NCI-H2081 (cell line): ENCODE measurements around the gene RDH5.

Experiments
- DNase-seq, 2 experiments: peaks; one replicate each; lab custom pipeline; 2025; lab: John Stamatoyannopoulos, UW

The RDH5 gene, protein sequence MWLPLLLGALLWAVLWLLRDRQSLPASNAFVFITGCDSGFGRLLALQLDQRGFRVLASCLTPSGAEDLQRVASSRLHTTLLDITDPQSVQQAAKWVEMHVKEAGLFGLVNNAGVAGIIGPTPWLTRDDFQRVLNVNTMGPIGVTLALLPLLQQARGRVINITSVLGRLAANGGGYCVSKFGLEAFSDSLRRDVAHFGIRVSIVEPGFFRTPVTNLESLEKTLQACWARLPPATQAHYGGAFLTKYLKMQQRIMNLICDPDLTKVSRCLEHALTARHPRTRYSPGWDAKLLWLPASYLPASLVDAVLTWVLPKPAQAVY

DNA sequence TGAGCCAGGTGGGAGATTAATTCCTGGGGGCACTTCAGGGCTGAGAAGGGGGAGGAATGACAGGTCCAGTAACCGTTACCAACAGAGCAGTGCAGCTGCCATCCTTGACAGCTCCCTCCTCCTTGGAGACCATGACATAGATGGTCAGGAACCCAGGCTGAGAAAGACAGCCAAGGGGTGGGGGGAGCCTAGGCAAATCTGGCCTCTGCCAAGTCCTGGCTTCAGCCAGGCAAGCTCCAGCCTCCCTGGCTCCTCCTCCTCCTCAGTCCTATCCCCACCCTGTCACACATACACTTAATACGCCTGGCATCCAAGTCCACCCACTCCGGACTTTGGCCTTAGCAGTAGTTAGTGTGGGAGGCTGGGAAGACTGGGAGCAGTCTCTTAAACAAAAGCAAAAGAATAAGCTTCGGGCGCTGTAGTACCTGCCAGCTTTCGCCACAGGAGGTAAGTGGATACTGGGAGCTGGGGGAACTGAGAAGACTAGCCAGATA is at the start of gene RDH5:
Gene RDH5 (plus strand): TSS at position 323 of the 494 bp plus-strand sequence. CDS start 792 bp downstream, outside the sequence.
- DNase-seq: no peak

- DNase-seq: no peak
Measured at GRCh38 chr12:55671746-55672145, 48.4 kb upstream of the RDH5 start.

GRCh38 chr12:55673638-55674037 is 46.6 kb upstream of the RDH5 start:
- DNase-seq: no peak

DNA sequence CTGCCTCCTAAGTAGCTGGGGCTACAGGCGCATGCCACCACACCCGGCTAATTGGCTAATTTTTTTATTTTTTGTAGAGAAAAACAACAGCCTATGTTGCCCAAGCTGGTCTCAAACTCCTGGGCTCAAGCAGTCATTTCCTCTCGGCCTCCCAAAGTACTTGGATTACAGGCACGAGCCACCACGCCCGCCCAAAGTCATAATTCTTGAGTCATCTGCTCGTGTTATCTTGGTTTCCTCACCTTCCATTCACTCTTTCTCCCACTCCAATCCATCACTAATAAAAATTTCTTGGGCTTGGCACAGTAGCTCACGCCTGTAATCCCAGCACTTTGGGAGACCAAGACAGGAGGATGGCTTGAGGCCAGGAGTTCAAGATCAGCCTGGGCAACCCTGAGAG is 44.5 kb upstream of the RDH5 start:
- no peak for DNase-seq

- DNase-seq: no peak
Measured at GRCh38 chr12:55676707-55677106, 43.5 kb upstream of the RDH5 start.

DNA sequence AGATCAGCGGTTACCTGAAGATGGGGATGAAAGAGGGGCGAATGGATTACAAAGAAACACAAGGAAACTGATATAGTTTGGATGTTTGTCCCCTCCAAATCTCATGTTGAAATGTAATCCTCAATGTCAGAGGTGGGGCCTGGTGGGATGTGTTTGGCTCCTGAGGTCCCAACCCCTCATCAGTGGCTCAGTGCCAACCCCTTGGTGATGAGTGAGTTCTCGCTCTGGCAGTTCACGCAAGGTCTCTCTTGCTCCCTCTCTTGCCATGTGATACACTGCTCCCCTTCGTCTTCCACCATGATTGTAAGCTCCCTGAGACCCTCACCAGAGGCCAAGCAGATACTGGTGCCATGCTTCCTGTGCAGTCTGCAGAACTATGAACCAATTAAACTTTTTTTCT is 40.5 kb upstream of the RDH5 start:
- no peak for DNase-seq

GRCh38 chr12:55681142-55682077 is 38.8 kb upstream of the RDH5 start:
- DNase-seq: peak in 1 of 2 experiments; percentile 6

- no peak for DNase-seq
Measured at GRCh38 chr12:55682087-55682796, 38.0 kb upstream of the RDH5 start.

DNA sequence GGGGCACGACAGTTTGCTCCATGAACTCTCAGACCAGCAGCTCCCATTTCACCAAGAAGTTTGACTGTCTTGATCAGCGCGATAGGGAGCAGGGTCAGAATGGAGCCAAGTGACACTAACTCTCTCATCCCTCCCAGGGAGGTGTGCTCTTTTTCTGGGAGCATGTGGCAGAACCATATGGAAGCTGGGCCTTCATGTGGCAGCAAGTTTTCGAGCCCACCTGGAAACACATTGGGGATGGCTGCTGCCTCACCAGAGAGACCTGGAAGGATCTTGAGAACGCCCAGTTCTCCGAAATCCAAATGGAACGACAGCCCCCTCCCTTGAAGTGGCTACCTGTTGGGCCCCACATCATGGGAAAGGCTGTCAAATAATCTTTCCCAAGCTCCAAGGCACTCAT is 36.5 kb upstream of the RDH5 start:
- DNase-seq: no peak

DNA sequence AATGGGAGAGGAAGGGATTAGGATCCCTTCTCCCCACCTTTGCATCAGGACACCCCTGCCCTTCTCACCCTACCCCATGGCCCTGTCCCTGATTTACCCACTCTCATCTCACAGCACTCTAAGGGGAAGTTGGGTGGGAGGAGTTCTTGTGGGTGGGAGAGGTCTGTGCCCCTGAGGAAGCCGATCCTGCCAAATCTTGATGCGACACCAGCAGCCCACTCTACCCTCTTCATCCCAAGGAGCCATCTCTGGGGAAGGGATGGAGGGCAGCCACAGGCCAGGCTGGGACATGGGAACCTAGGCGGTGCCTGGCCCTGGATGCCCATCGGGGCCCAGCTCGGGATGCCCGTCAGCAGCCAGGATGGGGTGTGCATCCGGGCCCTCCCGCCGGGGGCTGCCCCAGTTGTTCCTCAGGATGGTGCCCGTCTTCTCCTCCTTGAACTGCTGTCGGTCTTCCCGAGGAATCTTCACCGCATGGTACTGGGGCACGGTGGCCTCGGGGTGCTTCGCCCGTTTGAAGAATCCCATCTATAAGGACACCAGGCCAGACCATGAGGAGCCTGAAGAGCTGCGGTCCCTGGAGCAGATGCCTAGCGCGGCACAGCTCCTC is 35.3 kb upstream of the RDH5 start:
- no peak for DNase-seq

GRCh38 chr12:55685671-55686070 is 34.5 kb upstream of the RDH5 start:
- no peak for DNase-seq

DNA sequence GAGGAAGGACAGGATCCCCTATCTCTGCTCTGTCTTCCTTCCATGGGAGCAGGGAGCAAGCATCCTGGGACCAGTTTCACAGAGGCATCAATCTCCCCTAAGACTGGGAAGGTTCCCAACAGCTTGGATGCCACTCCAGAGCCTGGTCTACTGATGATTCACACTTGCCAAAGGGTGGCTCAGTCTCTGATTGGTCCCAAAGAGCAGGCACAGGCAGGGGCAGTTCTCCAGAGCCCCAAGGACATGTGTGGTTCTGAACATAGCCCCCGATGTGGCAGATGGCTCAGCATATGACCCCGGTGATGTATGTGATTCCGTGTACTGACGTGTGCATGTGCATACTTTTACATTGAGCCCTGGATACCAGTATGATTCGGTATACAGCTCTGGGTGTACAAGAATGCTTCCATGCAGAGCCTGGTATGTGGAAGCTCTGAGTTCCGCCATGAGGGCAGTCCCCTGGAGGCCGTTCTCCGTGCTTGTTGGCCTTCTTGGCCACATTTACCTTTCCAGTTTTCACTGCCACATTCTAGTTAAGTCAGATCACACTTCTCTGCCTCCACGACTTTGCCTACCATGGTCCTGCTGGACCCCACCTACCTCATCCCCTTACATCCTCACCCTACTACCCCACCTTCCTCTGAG is 33.7 kb upstream of the RDH5 start:
- DNase-seq: no peak

DNA sequence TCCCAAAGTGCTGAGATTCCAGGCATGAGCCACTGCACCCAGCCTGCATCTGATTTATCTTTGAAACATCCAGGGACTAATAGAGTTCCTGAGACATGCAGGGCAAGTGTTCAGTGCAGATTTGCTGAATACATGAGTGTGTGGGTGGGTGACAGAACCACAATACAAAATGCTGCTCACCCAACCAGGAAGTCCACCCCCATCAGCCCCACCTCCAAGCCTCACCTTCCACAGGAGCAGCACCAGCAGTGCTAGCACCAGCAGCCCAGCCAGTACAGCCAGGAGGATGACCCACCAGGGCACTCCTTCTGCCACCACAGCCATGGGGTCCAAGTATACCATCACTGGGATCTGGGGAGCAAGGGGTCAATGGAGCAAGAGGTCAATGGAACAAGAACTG is 32.4 kb upstream of the RDH5 start:
- no peak for DNase-seq

DNA sequence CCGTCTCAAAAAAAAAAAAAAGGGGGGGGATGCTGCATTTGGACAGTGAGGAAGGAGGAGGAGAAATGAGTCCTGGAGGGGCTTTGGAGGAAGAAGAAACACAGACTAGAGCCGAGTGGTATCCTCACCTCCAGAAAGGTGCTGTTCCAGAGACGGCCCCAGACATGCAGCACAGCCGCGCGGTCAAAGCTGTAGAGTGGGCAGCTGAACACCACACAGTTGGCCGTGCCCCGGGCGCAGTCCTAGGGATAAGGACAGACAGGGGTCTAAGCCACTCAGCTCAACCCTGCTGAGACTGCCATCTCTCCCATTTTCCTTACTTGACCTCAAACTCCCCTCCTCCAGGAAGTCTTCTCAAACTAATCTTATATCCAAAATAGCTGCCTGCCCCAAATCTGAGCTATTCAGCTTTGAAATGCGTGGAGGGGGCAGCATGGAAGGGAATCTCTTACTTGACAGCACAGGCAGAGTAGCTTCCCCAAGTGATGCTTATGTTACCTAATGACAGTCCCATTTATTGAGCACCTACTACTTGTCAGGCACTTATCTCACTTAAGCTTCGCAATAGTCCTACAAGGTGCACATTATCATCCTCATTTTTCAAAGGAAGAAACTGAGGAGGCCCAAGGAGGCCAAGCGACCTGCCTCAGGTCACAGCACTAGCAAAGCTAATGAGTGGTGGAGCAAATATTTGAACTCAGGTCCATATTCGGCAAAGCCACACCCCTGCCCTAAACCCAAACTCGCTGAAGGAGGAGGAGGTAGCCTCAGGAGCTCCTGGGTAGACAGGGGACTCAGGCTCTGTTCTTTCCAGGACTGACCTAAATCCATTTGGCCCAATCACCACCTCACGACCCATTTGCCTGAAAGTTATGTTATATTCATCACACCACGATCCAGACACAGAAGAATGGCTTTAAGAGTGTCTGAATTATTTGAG is 31.2 kb upstream of the RDH5 start:
- DNase-seq: no peak

DNA sequence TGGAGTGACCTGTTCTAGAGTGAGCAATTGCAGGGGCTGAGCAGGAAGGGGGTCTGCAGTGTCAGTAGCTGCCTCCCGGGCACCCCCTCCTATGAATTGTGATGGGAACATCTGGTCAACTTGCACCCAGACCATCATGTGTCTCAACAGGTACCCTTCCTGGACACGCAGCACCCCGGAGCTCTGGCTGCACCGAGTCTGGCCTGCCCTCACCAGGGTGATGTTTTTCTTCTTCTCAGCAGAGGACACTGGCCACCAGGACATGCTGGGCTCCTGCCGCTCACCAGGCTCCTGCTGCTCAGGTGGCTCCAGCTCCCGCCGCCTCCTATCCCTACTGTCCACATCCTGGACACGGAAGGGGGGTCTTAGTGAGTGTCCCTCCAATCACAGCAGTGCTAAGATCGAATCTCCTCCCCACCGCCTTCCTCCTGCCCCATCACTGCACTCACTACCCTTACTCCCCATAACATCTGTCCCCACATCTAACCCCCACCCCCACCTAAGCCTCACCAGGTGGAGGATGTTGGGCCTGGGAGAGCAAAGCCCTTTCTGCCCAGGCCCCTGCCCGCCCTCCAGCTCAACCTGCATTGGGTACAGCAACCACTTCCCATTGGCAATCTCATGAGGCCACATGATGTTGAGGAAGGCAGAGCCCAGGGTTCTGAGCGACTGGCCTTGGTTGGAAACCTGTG is 27.4 kb upstream of the RDH5 start:
- DNase-seq: no peak

DNA sequence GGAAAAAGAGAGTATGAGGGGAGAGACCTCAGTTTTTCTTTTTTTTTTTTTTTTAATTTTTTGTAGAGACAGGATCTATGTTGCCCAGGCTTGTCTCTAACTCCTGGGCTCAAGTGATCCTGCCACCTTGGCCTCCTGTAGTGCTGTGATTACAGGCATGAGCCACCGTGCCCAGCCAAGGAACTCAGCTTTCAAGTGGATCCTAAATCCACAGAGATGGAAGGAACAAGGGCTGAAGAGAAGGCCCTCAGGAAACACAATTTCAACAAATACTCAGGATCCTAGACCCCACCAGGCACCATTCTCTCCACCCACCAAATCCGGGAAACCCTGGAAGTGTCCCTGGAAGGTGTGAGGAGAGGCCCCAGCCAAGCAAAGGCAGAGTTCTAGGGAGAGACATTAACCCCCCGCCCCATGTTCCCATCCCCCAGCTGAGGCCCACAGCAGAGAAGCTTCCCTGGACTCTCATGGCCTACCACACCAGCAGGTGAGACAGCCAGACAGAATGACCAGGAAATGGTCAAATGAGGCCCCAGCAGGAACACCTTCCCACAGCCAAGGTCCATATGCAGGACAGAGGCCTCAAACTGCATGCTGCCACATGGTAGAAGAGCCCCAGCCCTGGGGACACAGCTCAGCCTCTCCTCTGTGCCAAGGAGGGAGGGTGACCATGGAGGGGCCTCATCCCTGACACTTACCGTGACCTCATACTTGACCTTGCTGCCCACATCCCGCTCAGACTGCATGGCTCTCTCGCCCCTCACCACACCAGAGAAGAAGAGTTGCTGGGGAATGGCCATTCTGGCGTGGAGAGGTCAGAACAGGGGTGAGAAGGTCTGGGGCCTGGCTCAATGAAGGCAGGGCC is 26.6 kb upstream of the RDH5 start:
- DNase-seq: no peak

DNA sequence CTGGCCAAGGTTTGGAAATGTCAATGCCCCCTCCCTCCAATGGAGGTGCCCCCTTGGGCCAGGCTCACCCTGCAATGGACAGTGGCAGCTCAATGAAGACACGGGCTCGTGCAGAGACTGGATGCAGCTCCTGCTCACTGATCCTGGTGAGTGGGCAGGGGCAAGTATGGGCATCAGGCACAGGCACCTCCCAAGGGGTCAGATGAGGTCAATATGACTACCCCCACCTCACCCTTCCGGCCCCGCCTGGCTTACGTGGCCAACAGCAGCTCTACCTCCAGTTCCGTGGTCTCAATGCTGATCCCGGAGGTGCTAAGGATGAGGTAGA is 26.0 kb upstream of the RDH5 start:
- DNase-seq: no peak

DNA sequence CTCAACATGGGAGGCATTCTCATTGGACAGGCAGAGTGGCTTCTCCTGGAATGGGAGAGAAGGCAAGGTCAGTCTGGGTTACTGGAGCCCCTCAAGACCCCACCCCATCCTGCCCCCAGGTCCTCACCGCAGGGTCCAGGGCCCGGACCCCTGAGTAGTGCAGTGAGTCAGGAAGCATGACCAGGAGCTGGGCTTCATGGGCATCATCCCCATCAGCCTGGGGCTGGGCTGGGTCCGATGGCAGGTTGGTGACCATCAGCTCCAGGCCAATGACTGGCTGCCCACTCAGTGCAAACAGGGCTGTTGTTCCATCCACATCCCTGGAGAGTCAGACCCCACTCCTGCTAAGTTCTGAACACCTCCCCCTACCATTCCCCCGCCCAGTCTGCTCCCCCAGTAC is 25.5 kb upstream of the RDH5 start:
- no peak for DNase-seq

- no peak for DNase-seq
Measured at GRCh38 chr12:55695349-55695748, 24.8 kb upstream of the RDH5 start.
